ENCODE results near the gene PPP1R1A.

DNA sequence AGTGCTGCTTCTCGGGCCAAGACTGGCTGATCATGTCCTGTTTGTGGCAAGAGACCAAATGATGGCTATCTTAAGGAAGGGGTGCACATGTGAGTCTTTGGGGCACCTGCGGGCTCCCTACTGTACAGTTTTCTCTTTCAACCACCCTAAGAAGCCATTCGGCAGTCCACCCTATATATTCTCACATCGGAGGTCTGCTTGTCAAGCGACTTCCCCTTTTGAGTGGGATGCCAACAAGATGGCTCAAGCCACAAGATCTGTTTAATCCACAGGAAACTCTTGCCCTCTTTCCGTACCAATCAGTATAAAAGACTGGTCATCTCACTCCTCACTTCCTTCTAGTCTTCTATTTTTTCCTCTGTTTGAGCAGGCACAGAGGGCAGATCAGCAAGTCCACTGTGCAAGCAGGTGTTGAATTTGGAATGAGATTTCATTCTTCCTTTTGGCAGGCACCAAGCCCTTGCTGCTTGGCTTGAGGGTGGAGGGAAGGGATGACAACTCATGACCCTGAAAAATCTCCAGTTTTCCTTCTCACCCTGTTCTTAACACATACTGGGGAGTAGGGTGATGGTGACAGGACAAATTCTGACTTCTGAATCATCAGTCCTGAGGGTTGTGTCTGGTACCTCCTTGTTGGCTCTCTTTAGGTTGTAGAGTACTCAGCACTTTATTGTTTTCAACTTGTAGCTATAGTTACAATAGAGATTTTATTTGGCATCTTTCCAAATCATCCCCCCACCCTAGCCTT, 28.6 kb upstream of the PPP1R1A start:
- TF ChIP-seq GATA2 (IDR thresholded peaks at IDR 0.05; ENCODE audit: low read depth, low read length) (no peak), GATA3 (IDR thresholded peaks at IDR 0.05; ENCODE audit: low read depth, low read length) (no peak)
